ENCODE results near the gene ASTN1.

The ASTN1 gene

GRCh38 chr1:177145106-177146070 lies 19.1 kb downstream of the ASTN1 start:
- TF ChIP-seq CTCF (IDR thresholded peaks at IDR 0.05; ENCODE audit: low read depth, low read length): no peak
- no peak for DNase-seq (ENCODE audit: low read depth, low spot score)
- H3K4me3 ChIP-seq (ENCODE audit: low read depth, low read length): no peak overlapping the region
- in situ Hi-C loops (cut with HindIII; ENCODE audit: low sequenced_read_pairs): no loop called here

- no peak overlapping the region for H3K4me3 ChIP-seq (ENCODE audit: low read depth, low read length)
- in situ Hi-C loops (cut with HindIII; ENCODE audit: low sequenced_read_pairs): no loop called here
- no peak for DNase-seq (ENCODE audit: low read depth, low spot score)
- TF ChIP-seq CTCF (IDR thresholded peaks at IDR 0.05; ENCODE audit: low read depth, low read length): no peak
Observed at GRCh38 chr1:177142791-177143271, 21.7 kb downstream of the ASTN1 start.

DNA sequence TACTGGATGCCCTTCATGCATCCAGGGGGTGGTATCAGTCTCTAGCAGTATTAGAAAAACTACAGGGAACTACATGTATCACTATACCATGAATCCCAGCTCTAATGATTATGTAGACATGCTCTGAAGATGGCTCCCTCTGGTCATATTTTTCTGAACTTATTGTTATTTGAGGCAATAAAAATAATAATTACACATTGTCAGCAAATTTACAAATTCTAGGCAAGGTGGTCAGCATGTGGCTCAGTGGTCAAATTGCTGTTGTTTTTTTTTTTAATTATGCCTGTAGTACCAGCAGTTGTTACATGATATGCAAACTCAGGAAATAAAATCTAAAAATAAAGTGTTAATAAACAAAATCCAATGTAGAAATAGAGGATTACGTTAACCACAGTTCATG lies 22.5 kb downstream of the ASTN1 start:
- TF ChIP-seq CTCF (IDR thresholded peaks at IDR 0.05; ENCODE audit: low read depth, low read length): no peak
- in situ Hi-C loops (cut with HindIII; ENCODE audit: low sequenced_read_pairs): no loop called here
- no peak for DNase-seq (ENCODE audit: low read depth, low spot score)
- H3K4me3 ChIP-seq (ENCODE audit: low read depth, low read length): no peak overlapping the region

DNA sequence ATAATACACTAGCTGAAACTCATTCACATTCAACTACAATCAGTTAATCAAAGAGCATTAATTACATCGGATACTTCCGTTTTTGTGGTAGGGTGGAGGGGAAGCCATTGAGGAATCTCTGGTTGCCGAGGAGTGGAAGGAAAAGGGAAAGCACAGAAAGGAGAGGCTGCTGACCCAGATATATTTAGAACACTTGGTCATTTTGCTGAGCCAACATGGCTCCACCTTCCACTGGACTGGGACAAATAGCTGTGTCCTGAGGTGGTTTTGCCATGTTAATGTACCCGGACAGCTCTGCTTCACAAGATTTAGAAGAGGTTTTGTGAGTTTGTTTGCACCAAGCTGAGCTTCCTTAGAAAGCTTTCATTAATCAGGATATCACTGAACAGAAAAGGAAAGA lies 26.2 kb downstream of the ASTN1 start:
- in situ Hi-C loops (cut with HindIII; ENCODE audit: low sequenced_read_pairs): no loop called here
- no peak for TF ChIP-seq CTCF (IDR thresholded peaks at IDR 0.05; ENCODE audit: low read depth, low read length)
- DNase-seq (ENCODE audit: low read depth, low spot score): no peak
- H3K4me3 ChIP-seq (ENCODE audit: low read depth, low read length): no peak overlapping the region

DNA sequence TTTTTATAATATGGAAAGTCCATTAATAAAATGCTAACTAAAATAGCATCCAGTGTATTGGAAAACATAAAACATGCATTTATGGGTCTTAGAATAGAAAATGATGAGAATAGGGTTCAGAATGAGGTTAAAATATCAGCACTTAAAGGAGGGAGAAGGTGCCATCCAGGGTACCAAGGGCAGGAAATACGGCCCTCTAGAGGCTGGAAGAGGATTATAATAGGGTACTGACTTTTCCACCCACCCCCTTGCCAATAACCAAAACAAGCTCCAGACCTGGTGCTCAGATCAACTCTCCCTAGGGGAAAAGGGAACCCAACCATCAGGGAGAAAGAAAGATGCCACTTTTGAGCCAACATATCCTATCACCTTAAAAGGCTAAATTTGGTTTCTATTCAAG lies 26.7 kb downstream of the ASTN1 start:
- H3K4me3 ChIP-seq (ENCODE audit: low read depth, low read length): no peak overlapping the region
- DNase-seq (ENCODE audit: low read depth, low spot score): no peak
- in situ Hi-C loops (cut with HindIII; ENCODE audit: low sequenced_read_pairs): no loop called here
- TF ChIP-seq CTCF (IDR thresholded peaks at IDR 0.05; ENCODE audit: low read depth, low read length): no peak

DNA sequence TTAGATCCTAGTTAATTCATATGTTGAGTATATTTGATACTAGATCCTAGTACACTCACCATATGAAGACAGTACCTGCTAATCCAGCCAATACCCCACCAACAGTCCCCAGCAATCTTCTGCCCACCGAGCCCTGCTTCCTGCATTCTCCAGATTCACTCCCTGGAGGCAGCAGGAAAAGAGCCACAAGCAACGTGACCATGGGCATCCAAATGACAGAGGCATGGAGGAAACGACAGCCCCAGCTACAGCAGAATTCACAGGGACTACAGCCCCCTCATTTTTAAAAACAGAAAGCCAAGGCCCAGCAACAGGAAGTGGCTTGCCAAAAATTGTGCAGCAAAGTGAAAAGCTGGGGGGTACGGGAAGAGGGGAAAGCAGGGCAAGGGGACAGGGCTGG lies 29.3 kb downstream of the ASTN1 start:
- TF ChIP-seq CTCF (IDR thresholded peaks at IDR 0.05; ENCODE audit: low read depth, low read length): no peak
- DNase-seq (ENCODE audit: low read depth, low spot score): no peak
- in situ Hi-C loops (cut with HindIII; ENCODE audit: low sequenced_read_pairs): no loop called here
- no peak overlapping the region for H3K4me3 ChIP-seq (ENCODE audit: low read depth, low read length)

Measured in astrocyte of the spinal cord (primary cell).